Heart left ventricle (tissue), 13 donors: ENCODE measurements around the gene GTF2A1.

Experiments used
- CTCF ChIP-seq, 12 donors: fragments of 200-600 bp; sonication (generic) in 4 of 12; IDR thresholded peaks; one replicate each; pipeline versions ENCODE4 v1.5.0 to v1.8.0; 2018 to 2022; ENCODE audit warnings: antibody characterized with exemption in 12 of 12, mild to moderate bottlenecking in 5 of 12
- POLR2A ChIP-seq, 2 donors: fragments of 450-650 bp; IDR thresholded peaks; one replicate each; pipeline ENCODE4 v1.6.1; 2017; ENCODE audit warnings: antibody characterized with exemption in 2 of 2, mild to moderate bottlenecking in 2 of 2, moderate library complexity in 2 of 2
- donor health status: ischemic (EF 13 %, LVEDD 7.1; RV severe dilation, severe dysfunction).
- donor health status: DM: no; HTN: yes; CAD: no.
- donor health status: DM: no; HTN: no; CAD: no.
- donor health status: ischemic (EF 25% LVEDD 6.9; RV normal size, moderate dysfunction).
- donor health status: ischemic (EF 25% LVEDD 5.7; RV mildly dilated, moderate dysfunction).
- donor health status: ischemic (EF 35%, LVEDD 5.7; RV mildly dilated, moderate dysfunction).
- donor health status: nonischemic (EF 11% LVEDD 7.7; RV severe dilation, severe dysfunction).
- donor health status: DM: yes; HTN: yes; CAD: no.
- donor health status: PGD.
- donor health status: ischemic (EF 29% LVEDD 5.4; RV normal size, mild dysfunction).
- donor health status: nonischemic (EF 23%, LVEDD 6.1; RV moderate dilation, normal function).

DNA sequence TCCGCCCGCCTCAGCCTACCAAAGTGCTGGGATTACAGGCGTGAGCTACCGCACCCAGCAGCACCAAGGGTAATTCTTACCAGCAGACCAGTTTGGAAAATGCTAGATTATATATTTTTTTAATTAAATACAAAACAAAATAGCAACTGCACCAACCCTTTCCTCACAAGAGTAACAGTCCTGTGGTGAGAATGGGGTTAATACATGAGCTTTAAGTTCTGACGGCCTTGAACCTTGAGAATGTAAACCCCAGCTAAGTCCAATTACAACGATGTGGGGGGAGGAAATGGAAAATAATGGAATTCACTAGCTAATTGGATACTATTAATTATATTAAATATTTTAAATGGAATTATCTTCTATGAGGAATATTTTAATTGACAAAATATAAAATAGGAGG, 82.3 kb downstream of the GTF2A1 start:
- TF ChIP-seq CTCF (IDR thresholded peaks at IDR 0.05) (no peak), POLR2A (IDR thresholded peaks at IDR 0.05) (no peak)
